Umbilical cord (tissue), 2 donors: ENCODE data around the gene ENTPD6. TPM values are rescaled to one million over a fixed set of nuclear protein-coding genes. Genes with fewer than 3 reads are reported as not detected.

Source experiments
- DNase-seq: peaks from one replicate; pipeline ENCODE4 v3.0.0-alpha.2; 2015; ENCODE audit warnings: low spot score
- total RNA-seq: library from RNA; depleted of rRNA; stranded (reverse); fragments of >200 nt; gene quantifications from one replicate; pipeline ENCODE4 v1.2.3, GENCODE V29; 2014; ENCODE audit warnings: low replicate concordance; ENCODE audit not compliant: insufficient read depth

ENTPD6 gene
- total RNA-seq, 1 donor from 2014 or later = 16.1 TPM

DNA sequence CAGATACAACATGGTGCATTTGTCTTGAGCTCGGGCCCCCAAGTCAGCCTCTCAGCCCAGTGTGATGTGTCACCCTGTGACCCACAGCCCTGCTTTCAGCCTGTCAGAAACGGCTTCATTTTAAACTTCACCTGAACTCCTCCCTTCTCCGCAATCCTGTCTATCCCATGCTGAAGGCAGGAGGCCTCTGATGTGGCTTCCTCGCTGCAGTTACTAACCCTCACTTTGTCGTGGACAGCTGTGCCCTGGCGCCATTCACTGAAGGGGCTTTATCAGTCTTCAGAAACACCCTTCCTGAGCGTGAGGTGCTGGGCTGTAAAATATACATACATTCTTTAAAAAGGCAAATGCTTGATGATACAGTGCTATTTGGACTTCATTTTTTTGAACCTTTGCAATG, 7.9 kb upstream of the ENTPD6 start:
- DNase-seq = no peak

DNA sequence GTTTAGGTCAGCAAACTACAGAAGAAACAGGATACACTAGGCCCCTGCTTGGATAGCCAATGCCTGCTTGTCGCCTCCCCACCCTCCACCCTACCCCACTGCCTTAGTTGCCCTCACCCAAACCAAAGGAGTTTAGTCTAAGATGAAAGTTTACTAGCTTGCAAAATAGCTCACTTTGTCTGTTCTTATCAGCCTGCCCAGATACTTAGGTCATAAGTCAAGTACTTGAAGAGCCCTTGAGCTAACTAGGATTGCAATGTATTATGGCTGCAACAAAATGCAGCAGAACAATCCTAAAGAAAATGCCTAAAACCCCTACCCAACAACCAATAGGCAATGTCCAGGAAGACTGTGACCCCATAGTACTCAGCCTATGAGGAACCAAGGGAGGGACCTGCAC, 7.3 kb upstream of the ENTPD6 start:
- DNase-seq = peak; percentile 29

DNA sequence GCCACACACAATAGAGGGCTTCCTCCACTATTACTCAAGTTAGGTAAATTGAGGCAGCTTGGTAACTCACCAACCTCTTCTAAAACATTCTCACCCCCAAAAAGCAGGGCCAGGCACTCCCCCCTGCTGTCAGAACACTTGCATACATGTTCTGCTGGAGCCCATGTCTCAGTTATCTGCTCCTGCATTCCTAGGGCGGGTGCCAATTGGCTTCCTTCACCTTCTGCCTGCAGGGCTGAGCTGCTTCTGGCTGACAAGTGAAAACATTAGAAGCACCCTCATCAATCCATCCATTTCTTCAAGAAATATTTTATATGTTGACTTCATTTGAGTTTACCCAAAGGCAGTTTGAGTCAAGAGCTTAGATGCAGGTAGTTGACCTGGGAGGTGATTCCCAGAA, 4.5 kb upstream of the ENTPD6 start:
- DNase-seq = no peak

DNA sequence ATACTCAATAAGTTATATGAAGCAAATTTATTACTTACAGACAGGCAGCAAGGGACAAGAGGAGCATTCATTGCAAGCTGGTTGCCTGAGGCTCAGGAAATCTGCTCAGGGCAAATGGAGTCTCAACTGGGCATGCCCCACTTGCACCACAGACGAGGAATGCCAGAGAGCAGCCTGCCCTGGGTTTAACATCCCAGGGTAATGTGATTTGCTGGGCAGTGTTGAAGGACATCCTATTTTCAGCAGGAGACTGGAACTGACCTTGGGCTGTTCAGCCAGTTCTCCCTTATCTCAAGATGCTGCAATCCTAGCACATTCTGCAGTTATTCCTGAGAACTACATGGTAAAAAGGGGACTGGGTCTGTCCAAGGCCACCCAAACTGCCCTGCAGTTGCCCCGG, 3.8 kb upstream of the ENTPD6 start:
- no peak for DNase-seq

DNA sequence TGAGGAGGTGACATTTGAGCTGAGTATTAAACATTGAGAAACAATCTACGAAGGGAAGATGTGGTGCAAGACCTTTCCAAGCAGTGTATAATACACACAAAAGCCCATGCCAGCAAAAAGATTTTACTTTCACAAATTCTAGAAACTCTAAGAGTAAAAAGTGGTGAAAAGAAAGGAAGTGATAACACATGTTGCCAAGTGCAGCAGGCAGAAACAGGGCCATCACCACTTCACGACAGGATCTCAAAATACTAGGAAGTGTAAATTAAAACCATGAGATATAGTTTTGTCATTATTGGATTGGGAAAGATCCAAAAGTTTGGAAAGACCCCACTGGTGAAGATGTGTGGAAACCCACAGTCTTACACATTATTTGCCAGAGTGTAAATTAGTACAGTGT, 1.7 kb upstream of the ENTPD6 start:
- DNase-seq = no peak

DNA sequence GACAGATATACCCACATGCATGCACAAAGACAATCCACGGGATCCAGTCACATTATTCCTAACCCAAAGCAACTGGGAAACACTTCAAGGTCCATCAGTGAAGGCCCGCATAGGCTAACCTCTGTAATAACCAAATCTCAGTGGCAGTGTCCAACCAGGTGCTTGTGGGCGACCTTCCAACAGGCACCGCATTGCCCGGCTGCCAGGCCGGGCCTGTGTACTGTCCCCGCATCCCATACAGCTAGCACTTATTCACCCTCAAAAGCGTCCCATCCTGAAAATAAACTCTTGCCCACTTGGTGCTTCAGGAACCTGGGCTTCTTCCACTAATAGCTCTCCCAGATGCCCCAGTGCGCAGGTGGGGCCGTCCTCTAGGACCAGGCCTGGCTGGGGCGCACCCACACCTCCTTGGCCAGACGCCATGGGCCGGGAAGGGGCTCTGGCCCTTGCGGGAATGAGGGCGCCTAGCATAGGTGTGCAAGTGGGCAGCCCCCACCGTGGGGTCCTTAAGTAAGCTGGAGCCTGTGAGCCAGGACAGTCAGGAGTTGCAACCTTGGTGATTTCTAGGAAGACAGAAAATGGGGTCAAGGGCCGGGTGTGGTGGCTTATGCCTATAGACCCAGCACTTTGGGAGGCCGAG, 1.1 kb upstream of the ENTPD6 start:
- no peak for DNase-seq

DNA sequence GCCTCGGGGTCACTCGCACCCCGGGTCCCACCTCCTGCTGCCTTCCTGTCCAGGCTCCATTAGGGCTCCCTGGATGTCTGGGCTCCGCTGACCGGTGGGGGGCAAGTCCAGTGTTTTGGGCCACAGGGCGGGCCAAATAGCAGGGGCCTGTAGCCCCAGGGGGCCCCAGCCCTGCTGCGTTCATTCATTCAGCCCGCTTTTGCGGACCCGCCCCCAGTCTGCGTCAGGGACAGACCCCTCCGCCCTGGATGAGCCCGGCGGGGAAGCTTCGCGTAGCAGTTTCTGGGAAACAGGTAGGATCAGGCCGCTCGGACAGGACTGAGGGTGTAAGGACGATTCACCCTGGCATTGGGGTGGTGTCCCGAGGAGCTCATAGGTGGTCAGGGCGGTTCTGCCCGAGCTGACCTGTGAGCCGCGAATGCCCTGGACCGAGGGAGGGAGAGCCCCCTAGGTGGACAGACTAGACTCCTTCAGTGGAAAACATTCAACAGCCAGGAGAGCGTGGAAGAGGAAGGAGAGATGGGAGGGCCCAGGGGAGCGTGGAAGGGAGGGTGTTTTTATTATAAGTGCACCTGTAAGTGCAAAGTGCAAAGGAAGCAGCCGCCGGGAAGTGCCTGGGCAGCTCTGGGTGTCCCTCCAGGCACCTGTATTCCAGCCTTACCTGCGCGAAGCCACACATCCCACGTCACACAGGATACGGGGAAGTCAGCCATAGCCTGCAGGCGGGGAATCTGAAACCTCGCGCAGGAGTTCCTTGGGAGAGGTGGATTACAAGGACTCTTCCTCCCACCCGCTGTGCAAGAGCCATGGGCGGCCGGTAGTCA, 662 bp downstream of the ENTPD6 start:
- DNase-seq = peak; percentile 11

DNA sequence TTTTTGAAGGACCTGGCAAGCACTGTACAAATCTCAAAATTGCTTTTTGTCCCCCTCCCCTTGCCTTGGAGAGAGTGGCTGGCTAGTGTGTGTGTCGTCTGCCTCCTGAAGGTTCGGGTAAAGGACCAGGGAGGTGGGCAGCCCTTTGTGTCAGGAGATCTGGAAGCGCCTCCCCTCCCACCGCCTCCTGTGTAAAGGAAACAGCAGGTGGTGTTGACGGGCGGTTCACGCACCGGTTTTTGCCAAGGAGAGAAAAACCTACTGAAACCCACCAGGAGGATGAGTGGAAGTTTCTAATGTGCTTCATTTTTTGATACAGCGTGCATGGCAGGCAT, 1.2 kb downstream of the ENTPD6 start:
- no peak for DNase-seq

DNA sequence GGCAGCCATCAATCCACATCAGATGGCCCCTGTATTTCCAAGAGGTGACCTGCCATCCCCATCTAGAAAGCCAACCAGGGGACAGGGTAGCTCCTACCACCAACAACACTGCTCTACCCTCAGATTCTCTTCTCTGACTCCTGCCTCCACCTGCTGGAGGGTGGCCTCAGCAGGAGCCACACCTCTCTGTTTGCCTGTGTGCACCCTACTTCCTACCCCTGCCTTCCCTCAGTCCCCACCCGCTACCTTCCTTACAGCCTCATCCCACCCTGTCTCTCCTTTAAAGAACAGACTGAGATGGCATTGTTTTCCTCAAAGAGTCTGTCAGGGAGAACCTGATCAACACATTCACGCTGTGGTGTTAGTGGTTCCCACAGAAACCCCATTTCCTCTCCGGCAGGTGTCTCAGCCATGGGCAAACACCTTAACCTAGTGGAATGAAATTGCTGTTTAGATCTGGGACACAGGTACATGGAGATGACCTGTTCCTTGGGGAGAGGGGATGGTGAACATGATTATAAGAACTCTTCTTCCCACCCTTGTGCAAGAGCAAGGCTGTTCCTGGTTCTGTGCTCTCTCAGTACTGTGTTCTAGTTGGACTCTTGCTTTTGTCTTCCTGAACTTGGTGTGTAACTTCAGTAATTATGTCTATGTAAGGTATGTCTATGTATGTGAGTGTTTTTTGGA, 1.8 kb downstream of the ENTPD6 start:
- DNase-seq = no peak

DNA sequence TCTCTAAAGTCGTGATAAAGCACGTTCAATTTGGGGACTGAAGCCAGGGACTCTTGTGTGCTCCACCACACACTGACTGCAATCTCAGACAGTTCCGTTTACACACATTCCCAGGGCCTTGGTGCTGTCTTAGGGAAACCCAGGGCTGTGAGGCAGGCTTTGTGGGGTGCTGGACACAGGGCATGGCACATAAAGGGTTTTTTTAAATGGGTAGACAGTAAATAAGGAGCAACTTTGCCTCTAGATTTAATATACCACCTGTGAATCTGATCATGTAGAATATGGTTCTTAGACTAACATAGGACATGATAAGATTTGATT, 2.3 kb downstream of the ENTPD6 start:
- no peak for DNase-seq

DNA sequence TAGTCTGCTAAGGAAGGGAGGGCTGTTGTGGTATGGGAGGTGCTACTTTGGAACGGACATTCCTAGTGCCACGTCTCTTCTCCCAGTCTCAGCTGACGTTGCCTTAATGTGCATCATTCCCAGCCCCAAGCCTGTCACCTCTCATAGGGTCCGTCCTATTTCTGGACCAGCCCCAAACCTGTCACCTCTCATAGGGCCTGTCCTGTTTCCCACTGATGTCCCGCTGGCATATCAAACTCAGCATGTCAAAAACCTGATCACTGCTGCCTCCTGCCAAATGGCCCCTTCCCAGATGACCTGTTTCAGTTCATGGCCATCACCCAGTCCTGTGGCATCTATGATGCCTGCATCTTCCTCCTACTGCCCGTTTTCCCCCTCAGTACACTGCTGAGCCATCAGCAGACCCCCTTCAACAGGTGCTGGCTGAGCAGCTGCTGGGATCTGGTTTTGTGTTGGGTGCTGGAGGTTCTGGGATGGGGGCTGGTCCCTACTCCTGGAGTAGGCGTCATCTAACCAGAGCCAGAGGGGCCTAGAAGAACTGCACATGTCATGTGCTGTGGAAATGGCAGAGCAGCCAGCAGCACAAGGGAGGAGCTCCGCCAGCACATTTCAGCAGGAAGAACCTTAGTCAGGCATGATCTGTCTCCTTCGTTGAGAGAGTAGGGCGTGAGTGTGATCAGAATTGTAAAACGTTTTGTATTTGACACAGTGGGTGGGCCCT, 3.3 kb downstream of the ENTPD6 start:
- no peak for DNase-seq

DNA sequence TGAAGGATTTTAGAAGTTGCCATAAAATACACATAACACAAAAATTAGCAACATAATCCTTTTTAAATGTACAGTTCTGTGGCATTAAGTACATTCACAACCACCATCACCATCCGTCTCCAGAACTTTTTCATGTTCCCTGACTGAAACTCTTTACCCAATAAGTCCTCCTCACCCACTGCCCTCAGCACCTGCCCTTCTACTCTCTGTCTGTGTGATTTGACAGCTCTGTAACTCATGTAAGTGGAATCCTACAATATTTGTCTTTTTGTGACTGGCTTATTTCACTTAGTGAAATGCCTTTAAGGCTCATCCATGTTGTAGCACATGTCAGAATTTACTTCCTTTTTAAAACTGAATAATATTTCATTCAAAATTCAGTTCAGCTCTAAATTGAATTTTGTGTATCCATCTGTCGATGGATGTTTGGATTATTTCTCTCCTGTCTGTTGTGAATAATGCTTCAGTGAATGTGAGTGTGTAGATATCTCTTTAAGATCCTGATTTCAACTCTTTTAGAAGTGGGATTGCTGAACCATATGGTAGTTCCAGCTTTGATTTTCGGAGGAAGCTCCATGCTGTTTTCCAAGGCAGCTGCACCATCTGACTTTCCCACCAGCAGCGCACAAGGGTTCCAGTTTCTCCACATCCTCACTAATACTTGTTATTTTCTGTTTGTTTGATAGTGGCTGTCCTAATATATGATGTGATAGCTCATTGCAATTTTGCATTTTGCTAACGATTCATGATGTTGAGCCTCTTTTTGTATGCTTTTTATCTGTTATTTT, 4.2 kb downstream of the ENTPD6 start:
- DNase-seq = no peak

DNA sequence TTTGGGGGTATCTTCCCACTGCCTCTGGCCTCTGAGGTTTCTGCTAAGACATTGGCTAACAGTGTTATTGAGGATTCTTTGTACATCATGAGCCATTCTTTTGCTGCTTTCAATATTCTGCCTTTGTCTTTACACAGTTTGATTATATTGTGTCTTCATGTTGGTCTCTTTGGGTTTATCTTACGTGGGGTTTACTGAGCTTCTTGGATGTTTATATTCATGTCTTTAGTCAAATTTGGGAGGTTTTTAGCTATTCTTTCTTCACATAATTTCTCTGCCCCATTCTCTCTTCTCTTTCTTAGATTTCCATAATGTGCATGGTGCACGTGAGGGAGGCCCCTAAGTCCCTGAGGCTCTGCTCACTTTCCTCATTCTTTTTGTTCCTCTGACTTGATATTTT, 7.6 kb downstream of the ENTPD6 start:
- DNase-seq = no peak

DNA sequence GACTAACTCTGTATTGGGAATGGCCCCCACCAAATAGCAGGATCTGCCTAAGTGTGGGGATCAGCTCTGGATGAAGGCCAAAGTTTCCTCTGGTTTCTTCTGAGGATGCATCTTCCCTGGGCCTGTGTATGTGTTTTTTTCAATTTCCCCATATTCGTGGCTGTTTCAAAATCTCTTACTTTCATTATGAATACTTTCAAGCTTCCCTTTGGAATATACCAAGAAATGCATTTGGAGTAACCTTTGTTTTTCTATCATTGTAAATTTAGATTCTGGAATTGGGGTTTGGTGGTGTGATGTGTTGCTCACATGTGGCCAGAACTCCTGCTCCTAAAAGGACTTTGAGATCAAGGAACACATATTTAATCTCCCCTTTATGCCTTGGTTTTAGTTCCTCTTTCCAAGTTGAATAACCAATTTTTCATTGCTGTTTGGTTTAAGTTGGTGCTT, 8.4 kb downstream of the ENTPD6 start:
- DNase-seq = peak; percentile 32

DNA sequence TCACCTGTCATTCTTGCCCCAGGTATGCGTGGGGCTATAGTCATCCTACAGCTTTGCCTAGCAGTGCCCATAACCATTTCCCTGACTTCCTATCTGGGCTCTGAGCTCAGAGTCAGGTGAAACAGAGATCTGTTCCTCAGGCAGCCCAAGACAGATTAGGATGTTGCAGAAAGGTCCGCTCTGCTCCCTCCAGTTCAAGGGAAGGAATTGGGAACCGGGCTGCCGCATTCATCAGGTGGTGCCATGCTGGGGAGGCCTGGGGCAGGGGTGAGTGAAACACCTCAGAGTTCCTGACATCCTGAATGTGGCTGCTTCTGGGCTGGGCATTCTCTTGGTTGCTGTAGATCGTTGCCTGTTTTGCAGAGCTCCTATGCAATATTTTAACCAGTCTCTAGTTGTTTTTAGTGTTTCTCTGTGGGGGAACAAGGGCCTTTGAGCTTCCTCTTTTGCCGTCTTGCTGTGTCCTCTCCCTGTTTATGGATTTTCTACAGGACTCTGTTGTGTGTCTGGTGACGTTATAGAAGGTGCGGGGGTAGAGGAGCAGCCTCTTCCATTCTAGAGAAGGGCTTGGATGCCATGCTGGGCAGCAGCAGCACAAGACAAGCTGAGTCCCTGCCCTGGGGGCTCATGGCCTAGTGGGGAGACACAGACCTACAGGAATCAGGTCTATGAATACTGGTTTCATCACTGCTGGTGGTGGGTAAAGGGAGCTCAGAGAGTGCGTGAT, 9.2 kb downstream of the ENTPD6 start:
- DNase-seq = no peak

DNA sequence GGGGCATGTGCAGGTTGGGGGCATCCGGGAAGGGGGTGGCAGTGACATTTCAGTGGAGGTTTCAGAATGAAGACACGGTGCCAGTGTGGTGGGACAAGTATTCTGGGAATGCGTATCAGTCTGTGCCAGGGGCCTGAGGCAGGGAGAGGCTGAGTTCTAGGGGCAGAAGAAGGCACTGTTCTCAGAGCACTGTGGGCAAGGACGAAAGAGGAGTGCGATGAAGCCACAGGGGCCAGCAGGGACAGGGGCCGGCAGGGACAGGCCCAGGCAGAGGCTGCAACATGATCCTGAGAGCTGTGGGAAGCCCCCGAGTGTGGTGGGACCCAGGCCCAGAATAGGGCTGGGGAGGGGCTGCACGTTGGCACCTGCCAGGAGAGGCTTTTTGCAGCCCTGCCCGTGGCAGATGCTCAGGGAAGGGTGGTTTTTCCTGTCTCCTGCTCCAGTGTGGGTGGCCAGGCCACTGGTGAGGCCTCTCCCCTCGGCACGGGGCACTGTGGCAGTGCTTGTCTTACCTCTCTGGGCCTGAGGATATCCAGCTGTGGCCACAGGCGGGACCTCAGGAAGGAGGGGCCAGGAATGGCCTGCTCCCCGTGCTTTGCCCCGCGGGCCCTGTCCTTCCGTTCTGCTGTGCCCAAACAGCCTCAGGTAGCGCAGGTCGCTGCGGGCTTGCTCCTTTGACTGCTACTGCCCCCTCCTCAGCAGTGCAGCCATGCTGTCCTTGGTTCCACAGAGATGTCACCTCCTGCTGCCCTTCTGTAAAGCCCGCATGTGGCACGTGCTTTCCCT, 10.0 kb downstream of the ENTPD6 start:
- DNase-seq = no peak

DNA sequence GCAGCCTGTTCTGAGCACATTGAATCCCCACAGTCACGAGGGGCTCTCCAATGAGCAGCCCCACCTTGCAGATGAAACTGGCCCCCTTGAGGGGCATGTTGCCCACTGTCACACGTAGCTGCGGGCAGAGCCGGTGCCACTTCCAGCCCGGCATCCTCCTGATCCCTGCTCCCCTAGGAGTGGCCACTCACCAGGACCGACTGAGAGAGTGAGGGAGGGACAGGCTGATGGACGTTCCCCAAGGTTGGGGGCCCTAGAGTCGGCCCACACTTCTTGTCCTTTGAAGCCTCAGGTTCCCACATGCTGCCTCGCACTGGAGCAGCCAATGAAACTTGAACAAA, 10.5 kb downstream of the ENTPD6 start:
- DNase-seq = no peak

DNA sequence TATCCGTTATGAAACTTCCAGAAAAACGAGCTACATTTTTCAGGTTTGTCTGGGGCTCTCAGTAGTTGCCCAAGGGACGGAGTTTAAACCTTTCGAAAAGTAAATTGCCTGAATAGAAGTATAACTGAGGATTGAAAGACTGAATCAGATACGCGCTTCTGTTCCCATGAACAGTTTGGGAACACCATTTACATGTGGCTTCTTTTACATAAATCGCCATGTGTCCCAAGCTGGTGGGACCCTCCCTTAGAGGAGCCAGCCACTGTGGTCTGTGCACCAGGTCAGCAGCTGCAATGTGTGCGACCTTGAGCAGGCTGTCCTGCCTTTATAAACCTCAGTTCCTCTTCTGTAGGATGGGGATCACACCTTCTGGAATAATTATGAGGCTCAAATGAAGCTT, 11.0 kb downstream of the ENTPD6 start:
- no peak for DNase-seq

DNA sequence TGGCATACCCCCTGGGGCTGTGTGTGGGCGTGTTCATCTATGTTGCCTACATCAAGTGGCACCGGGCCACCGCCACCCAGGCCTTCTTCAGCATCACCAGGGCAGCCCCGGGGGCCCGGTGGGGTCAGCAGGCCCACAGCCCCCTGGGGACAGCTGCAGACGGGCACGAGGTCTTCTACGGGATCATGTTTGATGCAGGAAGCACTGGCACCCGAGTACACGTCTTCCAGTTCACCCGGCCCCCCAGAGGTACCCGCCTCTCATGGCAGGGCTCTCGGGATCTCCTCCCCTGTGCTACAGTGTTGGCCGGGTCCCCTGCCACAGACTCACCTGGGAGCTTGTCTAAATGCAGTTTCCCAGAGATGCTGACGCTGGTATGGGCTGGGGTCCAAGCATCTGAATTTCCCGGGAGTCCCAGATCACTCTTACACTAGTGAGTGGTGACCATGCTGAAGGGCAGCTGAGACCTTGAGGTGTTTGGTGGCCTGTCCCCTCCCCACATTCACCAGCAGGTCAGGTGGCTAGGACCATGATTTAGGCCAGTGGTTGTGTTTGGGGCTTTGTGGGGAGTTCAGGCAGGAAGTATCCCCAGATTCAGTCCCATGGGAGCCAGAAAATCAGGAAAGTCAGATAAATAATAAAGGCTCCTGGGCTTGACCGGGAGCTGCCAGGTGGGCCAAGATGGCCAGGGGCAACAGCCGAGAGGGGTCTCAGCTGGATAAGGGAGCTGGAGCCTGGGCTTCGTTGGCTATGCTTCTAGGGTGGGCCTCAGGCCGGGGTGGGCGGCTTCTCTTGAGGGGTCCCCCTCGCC, 11.8 kb downstream of the ENTPD6 start:
- no peak for DNase-seq
